Endothelial cell (in vitro differentiated cells): Measurements from ENCODE around the gene FAM153A. TPM values are rescaled to one million over a fixed set of nuclear protein-coding genes. Genes with fewer than 3 reads are reported as not detected.
"Not testable (repeated sequence)": the region's sequence is repeated elsewhere in the genome, so short reads cannot be mapped to it uniquely, and the experiment has no call there.

Experiments
- DNase-seq: peaks from one replicate; pipeline ENCODE4 v3.0.0; 2021; ENCODE audit warnings: low spot score
- H3K27ac Mint-ChIP-seq: one replicate; pipeline ENCODE4 v1.8.0; 2021; ENCODE audit warnings: mixed read lengths, inconsistent platforms; ENCODE audit not compliant: unreplicated experiment
- H3K27me3 Mint-ChIP-seq: one replicate; pipeline ENCODE4 v1.8.0; 2021; ENCODE audit warnings: mild to moderate bottlenecking, moderate library complexity, mixed read lengths, inconsistent platforms; ENCODE audit not compliant: unreplicated experiment
- H3K36me3 Mint-ChIP-seq: one replicate; pipeline ENCODE4 v1.8.0; 2021; ENCODE audit warnings: mild to moderate bottlenecking, low read depth, mixed read lengths, inconsistent platforms; ENCODE audit not compliant: unreplicated experiment
- H3K4me1 Mint-ChIP-seq: one replicate; pipeline ENCODE4 v1.8.0; 2021; ENCODE audit warnings: mild to moderate bottlenecking, mixed read lengths, inconsistent platforms; ENCODE audit not compliant: unreplicated experiment
- H3K4me3 Mint-ChIP-seq: one replicate; pipeline ENCODE4 v1.8.0; 2021; ENCODE audit warnings: mild to moderate bottlenecking, mixed read lengths, inconsistent platforms; ENCODE audit not compliant: unreplicated experiment
- H3K9me3 Mint-ChIP-seq: one replicate; pipeline ENCODE4 v1.8.0; 2021; ENCODE audit warnings: mixed read lengths, inconsistent platforms; ENCODE audit not compliant: unreplicated experiment
- long read RNA-seq: library from polyadenylated mRNA; unstranded; transcript quantifications from one replicate; pipeline ENCODE4 v2.0.0, GENCODE V29; 2020; ENCODE audit not compliant: unreplicated experiment
- total RNA-seq: library from RNA; stranded (reverse); fragmentation: NEBNext Ultra II Directional; extraction: Animal tissue kit (Norgen Biotek cat#: 25700); gene quantifications from one replicate; pipeline ENCODE4 v1.2.1, GENCODE V29; 2021; ENCODE audit not compliant: unreplicated experiment

FAM153A gene
- total RNA-seq = not detected
- long read RNA-seq = 0 reads

- not testable (repeated sequence) for H3K27me3 Mint-ChIP-seq, H3K9me3 Mint-ChIP-seq, H3K36me3 Mint-ChIP-seq, H3K27ac Mint-ChIP-seq, DNase-seq, H3K4me3 Mint-ChIP-seq, H3K4me1 Mint-ChIP-seq
These were observed at the start of gene FAM153A for GRCh38 chr5:177782792-177783633. FAM153A (minus strand) TSS chr5:177782899.

GRCh38 chr5:177832287-177832686 is 49.6 kb upstream of the FAM153A start:
- H3K27me3 Mint-ChIP-seq, H3K9me3 Mint-ChIP-seq, H3K4me1 Mint-ChIP-seq, DNase-seq, H3K27ac Mint-ChIP-seq, H3K4me3 Mint-ChIP-seq, H3K36me3 Mint-ChIP-seq: not testable (repeated sequence)

- not testable (repeated sequence) for H3K4me1 Mint-ChIP-seq, H3K4me3 Mint-ChIP-seq, H3K27me3 Mint-ChIP-seq, DNase-seq, H3K27ac Mint-ChIP-seq, H3K9me3 Mint-ChIP-seq, H3K36me3 Mint-ChIP-seq
These were observed 43.4 kb upstream of the FAM153A start for GRCh38 chr5:177826073-177826472.

GRCh38 chr5:177824776-177825175 is 42.1 kb upstream of the FAM153A start:
- H3K4me3 Mint-ChIP-seq, H3K9me3 Mint-ChIP-seq, DNase-seq, H3K27ac Mint-ChIP-seq, H3K27me3 Mint-ChIP-seq, H3K36me3 Mint-ChIP-seq, H3K4me1 Mint-ChIP-seq: not testable (repeated sequence)

DNA sequence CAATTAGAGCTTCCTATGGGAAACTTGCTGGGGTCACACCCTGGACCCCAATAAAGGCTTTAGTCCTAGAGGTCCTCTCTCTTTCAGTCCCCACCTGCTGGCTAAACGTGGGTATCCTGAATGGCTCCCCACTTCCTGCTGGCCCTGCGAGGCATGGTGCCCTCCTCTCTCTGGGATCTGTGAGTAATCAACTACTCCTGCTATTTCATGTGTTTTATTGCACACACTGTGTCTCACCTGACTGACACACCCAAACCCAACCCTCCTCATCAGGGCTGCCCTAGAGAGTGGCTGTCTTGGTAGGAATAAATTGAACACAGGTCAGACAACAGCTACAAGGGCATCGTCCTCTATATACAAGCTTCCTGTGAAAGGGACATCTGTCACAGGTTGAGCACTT is 39.8 kb upstream of the FAM153A start:
- not testable (repeated sequence) for DNase-seq, H3K27me3 Mint-ChIP-seq, H3K9me3 Mint-ChIP-seq, H3K4me3 Mint-ChIP-seq, H3K4me1 Mint-ChIP-seq, H3K36me3 Mint-ChIP-seq, H3K27ac Mint-ChIP-seq

- not testable (repeated sequence) for H3K4me3 Mint-ChIP-seq, H3K27me3 Mint-ChIP-seq, H3K4me1 Mint-ChIP-seq, H3K36me3 Mint-ChIP-seq, H3K9me3 Mint-ChIP-seq, H3K27ac Mint-ChIP-seq, DNase-seq
These were observed 37.0 kb upstream of the FAM153A start for GRCh38 chr5:177819664-177820063.

DNA sequence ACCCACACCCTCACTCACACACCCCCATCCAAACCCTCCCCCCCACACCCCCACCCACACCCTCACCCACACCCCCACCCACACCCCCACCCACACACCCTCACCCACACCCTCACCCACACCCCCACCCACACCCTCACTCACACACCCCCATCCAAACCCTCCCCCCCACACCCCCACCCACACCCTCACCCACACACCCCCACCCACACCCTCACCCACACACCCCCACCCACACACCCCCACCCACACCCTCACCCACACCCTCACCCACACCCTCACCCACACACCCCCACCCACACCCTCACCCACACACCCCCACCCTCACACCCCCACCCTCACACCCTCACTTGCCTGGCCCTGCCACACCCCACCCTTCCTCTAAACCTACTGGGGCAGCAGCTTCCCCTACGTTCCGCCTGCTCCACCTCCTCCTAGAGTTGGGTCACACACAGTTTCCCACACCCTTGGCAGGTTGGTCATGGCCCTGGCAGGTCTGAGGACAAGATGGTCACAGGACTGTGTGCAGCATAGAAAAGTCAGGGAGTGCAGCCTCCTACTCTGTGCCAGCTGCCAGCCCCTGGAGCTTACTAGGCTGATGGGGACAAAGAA is 30.2 kb upstream of the FAM153A start:
- not testable (repeated sequence) for H3K27ac Mint-ChIP-seq, H3K4me1 Mint-ChIP-seq, DNase-seq, H3K36me3 Mint-ChIP-seq, H3K27me3 Mint-ChIP-seq, H3K9me3 Mint-ChIP-seq, H3K4me3 Mint-ChIP-seq

DNA sequence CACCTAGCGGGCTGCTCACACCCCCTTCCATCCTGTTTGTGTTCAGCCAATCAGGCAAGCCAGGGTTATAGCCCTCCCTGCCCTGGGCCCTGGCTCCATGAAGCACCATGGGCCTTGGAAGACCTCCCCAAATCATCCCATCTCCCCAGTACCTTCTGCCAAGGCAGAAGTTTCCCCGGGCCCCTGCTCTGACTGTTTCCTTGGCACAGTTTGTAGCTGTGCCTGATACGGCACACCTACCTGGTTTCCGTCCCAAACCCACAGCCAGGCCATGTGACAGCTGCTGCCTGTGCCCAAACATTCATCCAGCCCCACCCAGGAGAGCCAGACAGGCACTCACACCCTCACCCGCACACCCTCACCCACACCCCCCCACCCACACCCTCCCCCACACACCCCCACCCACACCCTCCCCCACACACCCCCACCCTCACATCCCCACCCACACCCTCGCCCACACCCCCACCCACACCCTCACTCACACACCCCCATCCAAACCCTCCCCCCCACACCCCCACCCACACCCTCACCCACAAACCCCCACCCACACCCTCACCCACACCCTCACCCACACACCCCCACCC is 29.6 kb upstream of the FAM153A start:
- not testable (repeated sequence) for H3K27me3 Mint-ChIP-seq, H3K36me3 Mint-ChIP-seq, H3K9me3 Mint-ChIP-seq, H3K4me1 Mint-ChIP-seq, DNase-seq, H3K4me3 Mint-ChIP-seq, H3K27ac Mint-ChIP-seq

- not testable (repeated sequence) for H3K9me3 Mint-ChIP-seq, H3K27me3 Mint-ChIP-seq, H3K27ac Mint-ChIP-seq, H3K36me3 Mint-ChIP-seq, H3K4me1 Mint-ChIP-seq, H3K4me3 Mint-ChIP-seq, DNase-seq
These were observed 26.7 kb upstream of the FAM153A start for GRCh38 chr5:177809209-177809913.

- DNase-seq, H3K27ac Mint-ChIP-seq, H3K9me3 Mint-ChIP-seq, H3K4me3 Mint-ChIP-seq, H3K36me3 Mint-ChIP-seq, H3K27me3 Mint-ChIP-seq, H3K4me1 Mint-ChIP-seq: not testable (repeated sequence)
These were observed 25.7 kb upstream of the FAM153A start for GRCh38 chr5:177808420-177808819.

DNA sequence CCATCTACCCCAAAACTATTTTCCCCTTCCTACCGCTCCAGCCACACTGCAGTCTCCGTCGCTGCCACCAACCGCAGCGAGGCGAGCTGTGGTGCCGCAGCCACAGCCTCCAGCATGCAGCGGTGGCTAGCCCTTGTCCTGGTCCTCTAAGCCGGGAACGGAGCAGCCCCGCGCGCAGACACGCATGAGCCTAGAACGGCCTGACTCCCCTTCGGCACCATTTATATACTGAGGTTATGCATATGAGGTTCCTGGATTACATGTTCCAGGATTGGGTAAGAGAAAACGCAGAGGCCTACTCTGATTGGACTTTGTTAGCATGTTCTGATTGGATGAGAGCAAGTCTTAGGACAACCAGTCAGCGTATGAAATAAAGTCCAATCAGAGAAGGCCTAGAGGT is 24.6 kb upstream of the FAM153A start:
- not testable (repeated sequence) for DNase-seq, H3K4me3 Mint-ChIP-seq, H3K36me3 Mint-ChIP-seq, H3K27me3 Mint-ChIP-seq, H3K4me1 Mint-ChIP-seq, H3K9me3 Mint-ChIP-seq, H3K27ac Mint-ChIP-seq
